Naive thymus-derived CD4-positive, alpha-beta T cell (primary cell): ENCODE results near the gene OGN. TPM values are rescaled to one million over a fixed set of nuclear protein-coding genes. Genes with fewer than 3 reads are reported as not detected.

ENCODE experiments used
- ATAC-seq: fragments of 150-1000 bp; cut with Tn5 transposase; 2 replicates; pipeline ENCODE4 v1.10.0; 2021; ENCODE audit warnings: mild to moderate bottlenecking, moderate library complexity
- CTCF ChIA-PET: fragments of 350-600 bp; sonication (Branson Sonifier 250); formaldehyde crosslinking; loops from one replicate; lab custom pipeline; 2021; ENCODE audit warnings: antibody characterized with exemption; lab: Charles Lee
- POLR2A ChIA-PET: fragments of 350-600 bp; sonication (Branson Sonifier 250); formaldehyde crosslinking; loops from one replicate; lab custom pipeline; 2021; ENCODE audit warnings: antibody characterized with exemption, inconsistent platforms; lab: Charles Lee
- DNase-seq, 9 donors: peaks; one replicate each; pipeline versions ENCODE4 v3.0.0 to v3.0.0-alpha.2; 2020 to 2022; ENCODE audit warnings: mixed read lengths in 1 of 9
- H3K27ac ChIP-seq: one replicate; pipeline ENCODE4 v1.7.0; 2013; ENCODE audit warnings: mild to moderate bottlenecking, low read depth, low read length, moderate library complexity
- H3K27me3 ChIP-seq, 2 donors: one replicate each; pipeline ENCODE4 v1.7.0; 2013; ENCODE audit warnings: low read length in 2 of 2, mild to moderate bottlenecking in 2 of 2, moderate library complexity in 2 of 2; ENCODE audit not compliant: control insufficient read depth in 2 of 2, insufficient read depth in 2 of 2
- H3K36me3 ChIP-seq, 3 experiments: 1 replicate in 2 of 3; 2 replicates in 1 of 3; pipeline ENCODE4 v1.7.0; 2013; ENCODE audit warnings: low read length in 3 of 3, mild to moderate bottlenecking in 3 of 3, moderate library complexity in 1 of 3; ENCODE audit not compliant: insufficient read depth in 3 of 3, control insufficient read depth in 2 of 3
- H3K4me1 ChIP-seq, 2 donors: one replicate each; pipeline ENCODE4 v1.7.0; 2013; ENCODE audit warnings: low read length in 2 of 2, mild to moderate bottlenecking in 2 of 2, moderate library complexity in 1 of 2; ENCODE audit not compliant: control insufficient read depth in 2 of 2, insufficient read depth in 2 of 2
- H3K4me3 ChIP-seq: 2 replicates; pipeline ENCODE4 v1.7.0; 2013; ENCODE audit warnings: mild to moderate bottlenecking, low read length
- H3K9me3 ChIP-seq, 3 experiments: 1 replicate in 2 of 3; 2 replicates in 1 of 3; pipeline ENCODE4 v1.7.0; 2013; ENCODE audit warnings: low read length in 3 of 3; ENCODE audit not compliant: control insufficient read depth in 2 of 3
- H3K27ac Mint-ChIP-seq, 9 donors: one replicate each; pipeline ENCODE4 v1.8.0; 2020 to 2022; ENCODE audit warnings: mixed read lengths in 9 of 9, mild to moderate bottlenecking in 8 of 9, moderate library complexity in 5 of 9, inconsistent platforms in 2 of 9
- H3K27me3 Mint-ChIP-seq, 5 donors: one replicate each; pipeline ENCODE4 v1.8.0; 2021 to 2022; ENCODE audit warnings: mixed read lengths in 5 of 5, mild to moderate bottlenecking in 1 of 5
- H3K36me3 Mint-ChIP-seq, 5 donors: one replicate each; pipeline ENCODE4 v1.8.0; 2020 to 2022; ENCODE audit warnings: mixed read lengths in 5 of 5, mild to moderate bottlenecking in 3 of 5, inconsistent platforms in 1 of 5
- H3K4me1 Mint-ChIP-seq, 7 donors: one replicate each; pipeline ENCODE4 v1.8.0; 2020 to 2022; ENCODE audit warnings: mixed read lengths in 7 of 7, mild to moderate bottlenecking in 3 of 7, inconsistent platforms in 1 of 7
- H3K4me3 Mint-ChIP-seq, 10 donors: one replicate each; pipeline ENCODE4 v1.8.0; 2020 to 2022; ENCODE audit warnings: mild to moderate bottlenecking in 10 of 10, mixed read lengths in 10 of 10, moderate library complexity in 6 of 10, inconsistent platforms in 2 of 10
- H3K9me3 Mint-ChIP-seq, 11 donors: one replicate each; pipeline ENCODE4 v1.8.0; 2020 to 2022; ENCODE audit warnings: mixed read lengths in 11 of 11, mild to moderate bottlenecking in 4 of 11, inconsistent platforms in 1 of 11, moderate library complexity in 1 of 11
- intact Hi-C, 2 donors: fragments of 100-400 bp; cut with micrococcal nuclease; formaldehyde crosslinking; loops; one replicate each; pipeline ENCODE4 v1.15.1; 2023
- polyA plus RNA-seq, 2 donors: library from polyadenylated mRNA; unstranded; fragments of 300-500 nt; fragmentation: Illumina TruSeq; gene quantifications; one replicate each; pipeline ENCODE4 v1.2.3, GENCODE V29; 2021
- total RNA-seq, 6 experiments: library from RNA in 5 of 6; stranded (reverse) in 5 of 6; gene quantifications; 1 replicate in 5 of 6; 2 replicates in 1 of 6; pipeline ENCODE4 v1.2.3 and lab custom pipeline; 2021 to 2026

OGN gene
- total and polyA plus RNA-seq, 7 experiments from 2014 or later = 0.10 to 0.27 (median 0.20) TPM; not detected in 3

GRCh38 chr9:92438900-92439526 is 34.6 kb upstream of the OGN start:
- no peak overlapping the region for H3K4me3 ChIP-seq
- DNase-seq = peak in 2 of 9 donors; percentile 10 to 29
- Mint-ChIP-seq H3K9me3 (no peaks in the 10 kb centered on the region), H3K27me3 (no peaks in the 10 kb centered on the region), H3K27ac (peak overlapping the region in 1 of 9 donors; percentile 57), H3K4me1 (peaks cover 0 to 10% (median 0%) of the 10 kb centered on the region in 7 donors), H3K36me3 (no peaks in the 10 kb centered on the region), H3K4me3 (no peak overlapping the region)
- peaks cover 0 to 9% of the 10 kb centered on the region in 2 donors for H3K4me1 ChIP-seq
- no peaks in the 10 kb centered on the region for H3K36me3 ChIP-seq
- H3K9me3 ChIP-seq = no peaks in the 10 kb centered on the region
- ChIA-PET POLR2A (no interaction called here), CTCF (interaction anchor here (0.6 to 1.1 kb wide), 5 partner anchors 33 to 303 kb away, joined by 3 to 5 read pairs (median 3); no protein-coding TSS in a partner anchor)
- no peak overlapping the region for H3K27ac ChIP-seq
- H3K27me3 ChIP-seq = no peaks in the 10 kb centered on the region
- intact Hi-C loops = loop anchor here (1.0 to 5.0 kb wide), 3 partner anchors 114 to 302 kb away; partner anchors contain the start of genes CENPP (in 1 of the 2), IARS1 (in 1 of the 2) and NOL8 (in 1 of the 2)
- ATAC-seq = no peak

GRCh38 chr9:92435263-92435662 is 30.9 kb upstream of the OGN start:
- CTCF ChIA-PET = no interaction called here
- no peak for ATAC-seq
- no peak overlapping the region for H3K4me3 Mint-ChIP-seq
- no peak overlapping the region for H3K27ac Mint-ChIP-seq
- no peaks in the 10 kb centered on the region for H3K9me3 ChIP-seq
- H3K4me1 Mint-ChIP-seq = peaks cover 0 to 6% (median 0%) of the 10 kb centered on the region in 7 donors
- no peaks in the 10 kb centered on the region for H3K27me3 Mint-ChIP-seq
- no peak overlapping the region for H3K27ac ChIP-seq
- POLR2A ChIA-PET = no interaction called here
- no peaks in the 10 kb centered on the region for H3K9me3 Mint-ChIP-seq
- peaks cover 0 to 4% (median 0%) of the 10 kb centered on the region in 5 donors for H3K36me3 Mint-ChIP-seq
- H3K4me3 ChIP-seq = no peak overlapping the region
- no peak for DNase-seq
- intact Hi-C loops = loop anchor here in 1 of 2 donors (5.0 kb wide), 1 partner anchor 298 kb away; no protein-coding TSS in a partner anchor
- H3K27me3 ChIP-seq = no peaks in the 10 kb centered on the region
- no peaks in the 10 kb centered on the region for H3K36me3 ChIP-seq
- H3K4me1 ChIP-seq = peaks cover 0 to 5% of the 10 kb centered on the region in 2 donors

GRCh38 chr9:92432972-92433548 is 28.7 kb upstream of the OGN start:
- no peak overlapping the region for H3K4me3 Mint-ChIP-seq
- H3K4me1 Mint-ChIP-seq = no peaks in the 10 kb centered on the region
- ATAC-seq = no peak
- POLR2A ChIA-PET = no interaction called here
- no peak overlapping the region for H3K27ac Mint-ChIP-seq
- intact Hi-C loops = no loop called here
- no peak for DNase-seq
- peaks cover 0 to 4% (median 0%) of the 10 kb centered on the region in 5 donors for H3K36me3 Mint-ChIP-seq
- Histone ChIP-seq H3K4me3 (no peak overlapping the region), H3K27ac (no peak overlapping the region), H3K9me3 (no peaks in the 10 kb centered on the region), H3K27me3 (no peaks in the 10 kb centered on the region), H3K36me3 (no peaks in the 10 kb centered on the region), H3K4me1 (no peaks in the 10 kb centered on the region)
- no peaks in the 10 kb centered on the region for H3K27me3 Mint-ChIP-seq
- no peaks in the 10 kb centered on the region for H3K9me3 Mint-ChIP-seq
- CTCF ChIA-PET = no interaction called here

- intact Hi-C loops = no loop called here
- DNase-seq (no peak), ATAC-seq (no peak)
- Histone ChIP-seq H3K27me3 (no peaks in the 10 kb centered on the region), H3K27ac (no peak overlapping the region), H3K36me3 (no peaks in the 10 kb centered on the region), H3K4me1 (no peaks in the 10 kb centered on the region), H3K4me3 (no peak overlapping the region), H3K9me3 (no peaks in the 10 kb centered on the region)
- Mint-ChIP-seq H3K27me3 (no peaks in the 10 kb centered on the region), H3K4me3 (no peak overlapping the region), H3K9me3 (no peaks in the 10 kb centered on the region), H3K27ac (no peak overlapping the region), H3K36me3 (peaks cover 0 to 4% (median 0%) of the 10 kb centered on the region in 5 donors), H3K4me1 (no peaks in the 10 kb centered on the region)
- POLR2A ChIA-PET = no interaction called here
- CTCF ChIA-PET = no interaction called here
These were observed 28.0 kb upstream of the OGN start for GRCh38 chr9:92432350-92432749.

- Mint-ChIP-seq H3K27ac (no peak overlapping the region), H3K4me1 (no peaks in the 10 kb centered on the region), H3K27me3 (no peaks in the 10 kb centered on the region), H3K9me3 (no peaks in the 10 kb centered on the region), H3K4me3 (no peak overlapping the region), H3K36me3 (peaks cover 0 to 4% (median 0%) of the 10 kb centered on the region in 5 donors)
- intact Hi-C loops = no loop called here
- Histone ChIP-seq H3K36me3 (no peaks in the 10 kb centered on the region), H3K4me1 (no peaks in the 10 kb centered on the region), H3K27me3 (no peaks in the 10 kb centered on the region), H3K9me3 (no peaks in the 10 kb centered on the region), H3K27ac (no peak overlapping the region), H3K4me3 (no peak overlapping the region)
- ChIA-PET POLR2A (no interaction called here), CTCF (no interaction called here)
- DNase-seq = no peak
- no peak for ATAC-seq
These were observed 25.5 kb upstream of the OGN start for GRCh38 chr9:92429836-92430235.

GRCh38 chr9:92426501-92427145 is 22.2 kb upstream of the OGN start:
- H3K27me3 ChIP-seq = no peaks in the 10 kb centered on the region
- no peaks in the 10 kb centered on the region for H3K4me1 ChIP-seq
- no peak overlapping the region for H3K27ac ChIP-seq
- no peak overlapping the region for H3K4me3 ChIP-seq
- ChIA-PET CTCF (no interaction called here), POLR2A (no interaction called here)
- Mint-ChIP-seq H3K27me3 (no peaks in the 10 kb centered on the region), H3K9me3 (no peaks in the 10 kb centered on the region), H3K4me3 (no peak overlapping the region), H3K27ac (no peak overlapping the region), H3K4me1 (peaks cover 0 to 2% (median 0%) of the 10 kb centered on the region in 7 donors), H3K36me3 (peaks cover 0 to 10% (median 5%) of the 10 kb centered on the region in 5 donors)
- ATAC-seq (no peak), DNase-seq (no peak)
- no peaks in the 10 kb centered on the region for H3K36me3 ChIP-seq
- H3K9me3 ChIP-seq = no peaks in the 10 kb centered on the region
- intact Hi-C loops = no loop called here
